ENCODE results near the gene COPS6.

Gene COPS6

GRCh38 chr7:100106633-100107032 lies 17.9 kb downstream of the COPS6 start:
- TF ChIP-seq CTCF (IDR thresholded peaks at IDR 0.05; ENCODE audit: poor library complexity, severe bottlenecking) = no peak
- ATAC-seq (ENCODE audit: low read depth) (no peak), DNase-seq (ENCODE audit: low spot score) (no peak)
- H3K27me3 ChIP-seq (ENCODE audit: insufficient read depth, poor library complexity, severe bottlenecking) = no peaks in the 10 kb centered on the region
- H3K36me3 ChIP-seq (ENCODE audit: low read depth) = peaks cover 50% of the 10 kb centered on the region
- H3K27ac ChIP-seq (ENCODE audit: poor library complexity, severe bottlenecking) = no peak overlapping the region
- no peaks in the 10 kb centered on the region for H3K4me1 ChIP-seq (ENCODE audit: insufficient read depth, poor library complexity, severe bottlenecking)
- H3K4me3 ChIP-seq (ENCODE audit: severe bottlenecking) = no peak overlapping the region
- no peaks in the 10 kb centered on the region for H3K9me3 ChIP-seq (ENCODE audit: severe bottlenecking)

GRCh38 chr7:100107125-100107737 lies 18.5 kb downstream of the COPS6 start:
- DNase-seq (ENCODE audit: low spot score) (no peak), ATAC-seq (ENCODE audit: low read depth) (no peak)
- Histone ChIP-seq H3K9me3 (ENCODE audit: severe bottlenecking) (no peaks in the 10 kb centered on the region), H3K27me3 (ENCODE audit: insufficient read depth, poor library complexity, severe bottlenecking) (no peaks in the 10 kb centered on the region), H3K4me1 (ENCODE audit: insufficient read depth, poor library complexity, severe bottlenecking) (no peaks in the 10 kb centered on the region), H3K27ac (ENCODE audit: poor library complexity, severe bottlenecking) (no peak overlapping the region), H3K36me3 (ENCODE audit: low read depth) (peaks cover 56% of the 10 kb centered on the region), H3K4me3 (ENCODE audit: severe bottlenecking) (no peak overlapping the region)
- TF ChIP-seq CTCF (IDR thresholded peaks at IDR 0.05; ENCODE audit: poor library complexity, severe bottlenecking) = no peak

- no peak overlapping the region for H3K27ac ChIP-seq (ENCODE audit: poor library complexity, severe bottlenecking)
These were observed 19.1 kb downstream of the COPS6 start for GRCh38 chr7:100107890-100108289.

GRCh38 chr7:100109521-100110163 lies 20.9 kb downstream of the COPS6 start:
- Histone ChIP-seq H3K9me3 (ENCODE audit: severe bottlenecking) (no peaks in the 10 kb centered on the region), H3K4me3 (ENCODE audit: severe bottlenecking) (no peak overlapping the region), H3K36me3 (ENCODE audit: low read depth) (peaks cover 74% of the 10 kb centered on the region), H3K27me3 (ENCODE audit: insufficient read depth, poor library complexity, severe bottlenecking) (no peaks in the 10 kb centered on the region), H3K4me1 (ENCODE audit: insufficient read depth, poor library complexity, severe bottlenecking) (no peaks in the 10 kb centered on the region), H3K27ac (ENCODE audit: poor library complexity, severe bottlenecking) (no peak overlapping the region)
- ATAC-seq (ENCODE audit: low read depth) = no peak
- no peak for DNase-seq (ENCODE audit: low spot score)
- TF ChIP-seq CTCF (IDR thresholded peaks at IDR 0.05; ENCODE audit: poor library complexity, severe bottlenecking) = no peak

More at GRCh38 chr7:100107890-100108289, 19.1 kb downstream of the COPS6 start:
- no peak overlapping the region for H3K4me3 ChIP-seq (ENCODE audit: severe bottlenecking)
- no peaks in the 10 kb centered on the region for H3K4me1 ChIP-seq (ENCODE audit: insufficient read depth, poor library complexity, severe bottlenecking)
- no peak for TF ChIP-seq CTCF (IDR thresholded peaks at IDR 0.05; ENCODE audit: poor library complexity, severe bottlenecking)
- H3K27me3 ChIP-seq (ENCODE audit: insufficient read depth, poor library complexity, severe bottlenecking) = no peaks in the 10 kb centered on the region
- H3K36me3 ChIP-seq (ENCODE audit: low read depth) = peaks cover 63% of the 10 kb centered on the region
- ATAC-seq (ENCODE audit: low read depth) = no peak
- no peak for DNase-seq (ENCODE audit: low spot score)
- H3K9me3 ChIP-seq (ENCODE audit: severe bottlenecking) = no peaks in the 10 kb centered on the region

- no peak for TF ChIP-seq CTCF (IDR thresholded peaks at IDR 0.05; ENCODE audit: poor library complexity, severe bottlenecking)
- Histone ChIP-seq H3K27me3 (ENCODE audit: insufficient read depth, poor library complexity, severe bottlenecking) (no peaks in the 10 kb centered on the region), H3K36me3 (ENCODE audit: low read depth) (peaks cover 69% of the 10 kb centered on the region), H3K4me3 (ENCODE audit: severe bottlenecking) (no peak overlapping the region), H3K9me3 (ENCODE audit: severe bottlenecking) (no peaks in the 10 kb centered on the region), H3K4me1 (ENCODE audit: insufficient read depth, poor library complexity, severe bottlenecking) (no peaks in the 10 kb centered on the region), H3K27ac (ENCODE audit: poor library complexity, severe bottlenecking) (no peak overlapping the region)
- ATAC-seq (ENCODE audit: low read depth) (no peak), DNase-seq (ENCODE audit: low spot score) (no peak)
These were observed 22.4 kb downstream of the COPS6 start for GRCh38 chr7:100111156-100111555.

Data from RWPE2 (cell line).